GM21619 (cell line): ENCODE results near the gene TAL1.

ENCODE experiments used
- ATAC-seq: cut with Tn5 transposase; IDR thresholded peaks from one replicate; pipeline ENCODE4 v1.9.1; 2021; ENCODE audit not compliant: unreplicated experiment

The TAL1 gene

DNA sequence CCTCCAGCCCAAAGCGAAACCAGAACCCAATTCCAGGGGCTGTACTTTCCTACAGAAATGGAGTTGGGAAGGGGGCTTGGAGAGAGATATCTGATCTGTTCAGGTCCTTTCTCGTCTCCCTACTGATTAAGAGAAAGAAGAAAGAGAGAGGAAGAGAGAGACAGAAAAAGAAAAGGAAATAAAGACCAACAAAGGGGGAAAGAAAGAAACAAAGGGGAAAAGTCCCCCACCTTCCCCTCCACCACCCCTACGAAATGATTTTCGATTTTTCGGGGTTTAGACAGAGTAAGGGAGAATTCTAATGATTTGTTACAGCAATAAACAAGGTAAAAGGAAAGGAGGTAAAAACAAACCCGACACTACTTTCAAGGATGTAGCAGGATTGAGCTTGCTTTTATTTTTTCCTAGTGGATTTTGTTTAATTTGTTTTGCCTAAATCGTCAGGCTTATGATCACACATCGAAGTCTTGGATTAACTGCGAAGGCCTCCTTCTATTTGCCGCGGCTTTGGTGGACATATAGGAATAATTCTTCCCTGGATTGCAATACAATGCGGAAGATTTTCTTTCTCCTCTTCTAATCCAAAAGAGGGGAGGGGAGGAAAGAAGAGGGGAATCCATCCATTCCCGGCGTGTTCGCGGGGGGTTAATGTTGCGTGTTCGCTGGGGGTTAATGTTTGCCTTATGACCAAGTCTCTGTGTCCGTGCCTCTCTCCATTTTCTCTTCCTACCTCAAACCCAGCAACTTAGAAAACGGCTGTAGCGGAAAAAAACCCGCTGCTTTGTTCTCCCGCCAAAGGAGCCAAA is 1.9 kb downstream of the TAL1 start:
- ATAC-seq, result no peak

- ATAC-seq, result no peak
These were observed 2.8 kb downstream of the TAL1 start for GRCh38 chr1:47229031-47229885.

GRCh38 chr1:47228644-47229030 is 3.4 kb downstream of the TAL1 start:
- no peak for ATAC-seq

DNA sequence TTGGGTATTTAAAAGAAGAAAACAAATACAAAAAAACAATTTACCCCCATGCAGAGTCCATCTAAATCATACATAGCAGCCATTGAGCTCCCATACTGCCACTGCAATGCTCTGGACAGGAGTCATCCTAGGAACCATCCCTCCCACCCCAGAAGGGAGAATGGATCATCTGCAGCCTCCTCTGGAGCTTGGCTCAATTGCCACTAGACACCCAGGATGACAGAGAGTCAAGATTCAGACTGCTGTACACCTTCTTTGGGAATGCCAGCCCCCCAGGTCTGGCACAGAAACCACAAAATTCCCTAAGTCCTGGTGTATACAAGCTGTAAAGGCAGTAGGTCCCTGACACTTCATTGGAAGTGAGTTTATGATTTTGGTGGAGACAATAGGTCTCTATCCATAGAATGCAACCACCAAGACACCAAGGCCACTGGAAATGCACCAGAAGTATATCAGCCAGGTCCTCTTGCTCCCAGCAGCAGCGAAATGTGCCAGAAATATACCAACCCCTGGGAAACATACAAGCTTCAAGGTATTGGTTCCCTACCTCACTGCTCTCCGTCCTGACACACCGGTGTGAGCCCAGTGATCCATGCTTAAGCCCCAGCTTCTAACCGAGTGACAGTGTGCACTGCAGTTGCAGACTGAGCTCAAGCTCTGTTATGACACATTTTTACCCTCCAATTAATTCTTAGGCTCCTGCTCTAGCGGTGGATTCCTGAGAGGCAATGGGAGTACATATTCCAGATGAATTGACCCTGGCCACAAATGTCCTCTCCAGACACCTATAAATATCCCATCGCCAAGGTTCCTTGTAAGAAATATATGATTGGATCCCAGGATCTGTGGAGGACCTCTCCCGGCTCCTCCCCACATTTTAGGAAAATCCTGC is 4.4 kb downstream of the TAL1 start:
- ATAC-seq, result no peak

DNA sequence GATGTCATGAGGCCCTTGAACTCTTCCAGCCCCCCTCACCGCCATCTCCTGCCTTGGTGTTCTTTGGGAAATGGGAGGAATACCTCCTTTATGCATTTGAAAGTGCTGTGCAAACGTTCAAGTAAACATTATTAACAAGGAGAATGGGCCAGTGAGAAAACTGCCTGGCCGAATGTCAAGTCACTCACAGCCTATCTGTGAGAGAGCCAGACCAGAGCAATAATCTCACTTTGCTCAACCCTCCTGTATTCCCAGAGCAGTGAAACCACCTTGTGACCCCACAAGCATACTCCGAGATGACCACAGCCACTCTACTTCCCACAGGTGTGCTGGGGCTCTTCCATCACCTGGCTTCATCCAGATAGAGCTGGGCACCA is 5.2 kb downstream of the TAL1 start:
- ATAC-seq, result no peak

- no peak for ATAC-seq
These were observed 5.7 kb downstream of the TAL1 start for GRCh38 chr1:47226121-47226838.

- no peak for ATAC-seq
These were observed 6.5 kb downstream of the TAL1 start for GRCh38 chr1:47225430-47226100.

GRCh38 chr1:47224676-47225399 is 7.2 kb downstream of the TAL1 start:
- no peak for ATAC-seq

DNA sequence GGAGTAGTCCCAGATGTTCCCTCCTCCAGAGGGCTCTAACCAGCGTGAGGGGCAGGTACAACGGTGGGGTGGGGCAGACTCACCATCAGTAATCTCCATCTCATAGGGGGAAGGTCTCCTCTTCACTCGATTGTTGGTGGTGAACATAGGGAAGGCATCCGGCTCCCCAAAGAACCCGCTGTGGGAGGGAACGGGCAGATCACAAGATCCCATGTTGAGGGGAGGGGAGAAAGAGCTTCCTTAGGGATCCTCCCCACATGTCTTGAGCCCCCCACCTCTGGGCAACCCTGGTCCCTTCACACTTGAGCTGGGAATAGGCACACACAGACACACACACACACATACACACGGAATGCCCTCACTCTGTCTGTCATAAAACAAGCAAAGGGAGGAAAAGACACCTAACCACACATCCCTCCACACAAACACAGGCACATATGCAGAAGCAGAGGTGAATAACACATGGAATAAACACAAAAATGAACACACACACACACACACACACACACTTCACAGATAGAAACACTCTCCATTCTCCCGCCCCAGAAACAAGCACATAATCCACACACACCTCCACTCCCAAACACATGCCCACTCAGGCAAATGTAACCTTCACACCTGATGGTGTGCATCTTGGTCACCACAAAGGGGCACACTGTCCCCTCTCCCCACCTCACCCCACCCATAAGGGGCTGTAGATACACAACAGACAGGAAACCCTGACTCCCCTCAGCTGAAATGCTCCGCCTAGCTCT is 7.9 kb downstream of the TAL1 start:
- ATAC-seq, result no peak

- no peak for ATAC-seq
These were observed 8.7 kb downstream of the TAL1 start for GRCh38 chr1:47223174-47223920.

- no peak for ATAC-seq
These were observed 9.5 kb downstream of the TAL1 start for GRCh38 chr1:47222476-47222875.

GRCh38 chr1:47219590-47220220 is 12.3 kb downstream of the TAL1 start:
- ATAC-seq, result no peak

GRCh38 chr1:47219001-47219400 is 13.0 kb downstream of the TAL1 start:
- no peak for ATAC-seq

GRCh38 chr1:47216278-47217059 is 15.6 kb downstream of the TAL1 start:
- no peak for ATAC-seq

DNA sequence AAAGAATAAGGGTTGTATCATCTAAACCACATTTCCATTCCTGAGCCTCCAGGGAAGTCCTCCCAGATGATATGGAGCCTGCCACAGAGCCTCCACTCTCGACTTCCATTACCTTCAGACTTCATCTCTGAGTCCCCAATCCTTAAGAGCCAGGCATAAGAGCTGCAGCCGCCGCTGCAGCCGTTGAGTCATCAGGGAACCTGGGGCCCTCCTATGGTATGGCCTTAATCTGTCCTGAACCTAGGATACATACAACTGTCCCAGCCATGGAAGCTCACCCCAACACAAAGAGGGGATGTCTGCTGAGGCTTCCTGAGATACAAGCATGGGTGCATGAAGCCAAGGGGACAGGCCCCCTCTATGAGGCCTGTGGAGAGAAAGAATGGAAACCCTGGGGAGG is 16.3 kb downstream of the TAL1 start:
- ATAC-seq, result no peak

GRCh38 chr1:47214549-47214948 is 17.5 kb downstream of the TAL1 start:
- ATAC-seq, result no peak
